ENCODE data around the gene GADD45GIP1. TPM values are rescaled to one million over a fixed set of nuclear protein-coding genes. Genes with fewer than 3 reads are reported as not detected.
"Not testable (repeated sequence)": the region's sequence is repeated elsewhere in the genome, so short reads cannot be mapped to it uniquely, and the experiment has no call there.

Gene GADD45GIP1
- polyA plus RNA-seq, 2 of the 4 experiments (the other 2 are of a cell fraction) = 26.4 to 31.1 TPM

DNA sequence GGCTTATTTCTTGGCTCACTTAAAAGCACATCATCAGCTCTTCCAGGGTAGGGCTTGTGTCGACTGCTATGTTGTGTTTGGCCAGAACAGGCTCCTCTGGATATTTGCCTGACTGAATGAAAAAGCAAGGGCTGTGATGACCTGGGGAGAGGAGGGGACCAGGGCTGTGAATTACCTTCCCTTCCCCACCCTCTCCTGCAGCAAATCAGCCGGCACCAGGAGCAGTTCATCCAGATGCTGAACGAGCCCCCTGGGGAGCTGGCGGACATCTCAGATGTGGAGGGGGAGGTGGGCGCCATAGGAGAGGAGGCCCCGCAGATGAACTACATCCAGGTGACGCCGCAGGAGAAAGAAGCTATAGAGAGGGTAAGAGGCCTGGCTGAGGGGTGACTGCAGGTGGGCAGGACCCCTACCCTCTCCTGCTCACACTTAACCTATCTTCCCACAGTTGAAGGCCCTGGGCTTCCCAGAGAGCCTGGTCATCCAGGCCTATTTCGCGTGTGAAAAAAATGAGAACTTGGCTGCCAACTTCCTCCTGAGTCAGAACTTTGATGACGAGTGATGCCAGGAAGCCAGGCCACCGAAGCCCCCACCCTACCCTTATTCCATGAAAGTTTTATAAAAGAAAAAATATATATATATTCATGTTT is 4.4 kb downstream of the GADD45GIP1 start:
- no peak for ATAC-seq
- Histone ChIP-seq H3K4me3 (no peak overlapping the region), H3K4me2 (no peak overlapping the region), H3K4me1 (peaks cover 25% of the 10 kb centered on the region; the same call in 2 of the 3 replicates), H3K27ac (no peak overlapping the region), H3K9me3 (no peaks in the 10 kb centered on the region)
- TF ChIP-seq ATOH8 (CRISPR knock-in tag; IDR thresholded peaks at IDR 0.05; ENCODE audit: low read depth) (no peak), MYC (IDR thresholded peaks at IDR 0.05; ENCODE audit: borderline replicate concordance, low read length) (no peak), RCOR1 (IDR thresholded peaks at IDR 0.05; ENCODE audit: low read depth, low read length) (no peak), RARB (CRISPR knock-in tag; IDR thresholded peaks at IDR 0.05) (no peak), ZC3H11A (IDR thresholded peaks at IDR 0.05) (no peak), MAZ (IDR thresholded peaks at IDR 0.05; ENCODE audit: borderline replicate concordance, low read depth, low read length) (no peak), JUNB (IDR thresholded peaks at IDR 0.05) (no peak), NR3C1 (IDR thresholded peaks at IDR 0.05) (no peak), SMC3 (IDR thresholded peaks at IDR 0.05) (no peak), ZFP36 (IDR thresholded peaks at IDR 0.05; ENCODE audit: borderline replicate concordance, partially characterized antibody) (no peak), HOXB13 (CRISPR knock-in tag; IDR thresholded peaks at IDR 0.05; ENCODE audit: low read depth) (no peak)
- TF ChIP-seq, protein P1, sequence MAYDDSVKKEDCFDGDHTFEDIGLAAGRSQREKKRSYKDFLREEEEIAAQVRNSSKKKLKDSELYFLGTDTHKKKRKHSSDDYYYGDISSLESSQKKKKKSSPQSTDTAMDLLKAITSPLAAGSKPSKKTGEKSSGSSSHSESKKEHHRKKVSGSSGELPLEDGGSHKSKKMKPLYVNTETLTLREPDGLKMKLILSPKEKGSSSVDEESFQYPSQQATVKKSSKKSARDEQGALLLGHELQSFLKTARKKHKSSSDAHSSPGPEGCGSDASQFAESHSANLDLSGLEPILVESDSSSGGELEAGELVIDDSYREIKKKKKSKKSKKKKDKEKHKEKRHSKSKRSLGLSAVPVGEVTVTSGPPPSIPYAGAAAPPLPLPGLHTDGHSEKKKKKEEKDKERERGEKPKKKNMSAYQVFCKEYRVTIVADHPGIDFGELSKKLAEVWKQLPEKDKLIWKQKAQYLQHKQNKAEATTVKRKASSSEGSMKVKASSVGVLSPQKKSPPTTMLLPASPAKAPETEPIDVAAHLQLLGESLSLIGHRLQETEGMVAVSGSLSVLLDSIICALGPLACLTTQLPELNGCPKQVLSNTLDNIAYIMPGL (CRISPR knock-in tag; IDR thresholded peaks at IDR 0.05; ENCODE audit: borderline replicate concordance) = no peak
- FAIRE-seq = no peak
- ChIA-PET CTCF (interaction anchor here (2.2 to 5.7 kb wide), 2 partner anchors 12 to 24 kb away, joined by 6 to 43 read pairs; no protein-coding TSS in a partner anchor), POLR2A (interaction anchor here (0.6 kb wide), 1 partner anchor 9 kb away, joined by 3 read pairs; no protein-coding TSS in a partner anchor)
- no peak for DNase-seq (ENCODE audit: low read depth in 1 of 2, low spot score in 1 of 2)
- WGBS (ENCODE audit: missing lambda C conversion rate) = 64% methylated on average over 9 of the region's 12 CpGs

GRCh38 chr19:12952050-12952449 is 5.0 kb downstream of the GADD45GIP1 start:
- H3K27ac ChIP-seq; ATAC-seq; H3K9me3 ChIP-seq; POLR2A ChIA-PET; H3K4me2 ChIP-seq; DNase-seq (ENCODE audit: low read depth in 1 of 2, low spot score in 1 of 2); H3K4me3 ChIP-seq; FAIRE-seq: not testable (repeated sequence)
- CTCF ChIA-PET = interaction anchor here (5.7 kb wide), 1 partner anchor 13 kb away, joined by 43 read pairs; no protein-coding TSS in a partner anchor
- 88% methylated on average over 6 of the region's 6 CpGs for WGBS (ENCODE audit: missing lambda C conversion rate)
- H3K4me1 ChIP-seq = peaks cover 31% of the 10 kb centered on the region; the same call in 2 of the 3 replicates

DNA sequence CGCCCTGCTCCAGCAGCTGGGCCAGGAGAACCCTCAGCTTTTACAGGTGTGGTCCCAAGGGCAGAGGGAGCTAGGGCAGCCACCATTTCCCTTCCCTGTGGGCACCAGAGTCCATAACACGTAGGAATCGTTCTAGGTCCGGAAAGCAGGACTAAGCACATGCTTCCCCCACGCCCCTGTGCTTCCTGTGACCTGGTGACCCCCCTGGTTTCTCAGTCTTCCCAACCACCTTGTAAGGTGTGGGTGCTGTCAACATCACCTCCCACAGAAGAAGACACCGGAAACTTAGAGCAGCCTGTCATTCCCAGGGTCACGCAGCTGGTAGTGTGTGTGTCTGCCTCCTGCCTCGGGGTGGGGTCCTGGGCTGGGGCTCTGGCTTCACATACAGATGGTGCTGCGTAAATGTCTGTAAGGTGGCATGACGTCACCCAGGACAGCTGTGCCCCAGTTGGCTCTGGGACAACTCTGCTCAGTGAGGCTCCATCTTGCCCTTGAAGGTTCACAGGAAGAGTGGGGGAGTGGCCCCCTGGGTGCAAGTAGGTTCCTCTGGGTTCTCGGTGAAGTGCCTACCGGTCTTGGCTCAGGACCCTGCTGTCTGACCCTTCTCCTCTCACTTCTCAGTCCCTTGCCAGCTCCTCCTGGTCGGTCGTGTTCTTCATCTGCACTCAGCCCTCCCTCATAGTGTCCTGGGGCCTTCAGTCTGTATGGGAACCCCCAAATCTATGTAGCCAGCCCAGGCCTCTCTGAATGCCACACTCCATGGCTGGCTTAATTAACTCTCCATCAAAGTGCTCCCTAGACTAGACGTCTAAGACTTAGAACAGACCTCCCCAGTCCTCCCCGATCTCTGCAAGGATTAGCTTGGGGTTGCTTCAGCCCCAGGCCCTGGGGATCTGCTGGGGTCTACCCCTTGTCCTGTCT is 7.4 kb downstream of the GADD45GIP1 start:
- TF ChIP-seq PHF8 (IDR thresholded peaks at IDR 0.05; ENCODE audit: borderline replicate concordance, low read depth) (no peak), HDAC2 (IDR thresholded peaks at IDR 0.05) (no peak), EHMT2 (IDR thresholded peaks at IDR 0.05; ENCODE audit: low read depth) (no peak), CBX8 (IDR thresholded peaks at IDR 0.05) (no peak)
- TF ChIP-seq, protein P2, sequence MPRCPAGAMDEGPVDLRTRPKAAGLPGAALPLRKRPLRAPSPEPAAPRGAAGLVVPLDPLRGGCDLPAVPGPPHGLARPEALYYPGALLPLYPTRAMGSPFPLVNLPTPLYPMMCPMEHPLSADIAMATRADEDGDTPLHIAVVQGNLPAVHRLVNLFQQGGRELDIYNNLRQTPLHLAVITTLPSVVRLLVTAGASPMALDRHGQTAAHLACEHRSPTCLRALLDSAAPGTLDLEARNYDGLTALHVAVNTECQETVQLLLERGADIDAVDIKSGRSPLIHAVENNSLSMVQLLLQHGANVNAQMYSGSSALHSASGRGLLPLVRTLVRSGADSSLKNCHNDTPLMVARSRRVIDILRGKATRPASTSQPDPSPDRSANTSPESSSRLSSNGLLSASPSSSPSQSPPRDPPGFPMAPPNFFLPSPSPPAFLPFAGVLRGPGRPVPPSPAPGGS (IDR thresholded peaks at IDR 0.05) = no peak
- 90% methylated on average over 11 of the region's 16 CpGs for WGBS (ENCODE audit: missing lambda C conversion rate)
- DNase-seq (ENCODE audit: low read depth in 1 of 2, low spot score in 1 of 2) (no peak), FAIRE-seq (no peak), ATAC-seq (no peak)
- no peak overlapping the region for H3K4me2 ChIP-seq
- H3K9me3 ChIP-seq = no peaks in the 10 kb centered on the region
- ChIA-PET POLR2A (no interaction called here), CTCF (interaction anchor here (1.0 to 2.1 kb wide), 3 partner anchors 16 to 144 kb away, joined by 3 to 13 read pairs (median 4); no protein-coding TSS in a partner anchor)
- no peak overlapping the region for H3K27ac ChIP-seq
- no peak overlapping the region for H3K4me3 ChIP-seq
- peaks cover 21% of the 10 kb centered on the region; the same call in 2 of the 3 replicates for H3K4me1 ChIP-seq
